ENCODE results near the gene IL11. TPM values are rescaled to one million over a fixed set of nuclear protein-coding genes. Genes with fewer than 3 reads are reported as not detected.

The IL11 gene
- total RNA-seq, 1 experiment from 2014 or later: 1.8 TPM

DNA sequence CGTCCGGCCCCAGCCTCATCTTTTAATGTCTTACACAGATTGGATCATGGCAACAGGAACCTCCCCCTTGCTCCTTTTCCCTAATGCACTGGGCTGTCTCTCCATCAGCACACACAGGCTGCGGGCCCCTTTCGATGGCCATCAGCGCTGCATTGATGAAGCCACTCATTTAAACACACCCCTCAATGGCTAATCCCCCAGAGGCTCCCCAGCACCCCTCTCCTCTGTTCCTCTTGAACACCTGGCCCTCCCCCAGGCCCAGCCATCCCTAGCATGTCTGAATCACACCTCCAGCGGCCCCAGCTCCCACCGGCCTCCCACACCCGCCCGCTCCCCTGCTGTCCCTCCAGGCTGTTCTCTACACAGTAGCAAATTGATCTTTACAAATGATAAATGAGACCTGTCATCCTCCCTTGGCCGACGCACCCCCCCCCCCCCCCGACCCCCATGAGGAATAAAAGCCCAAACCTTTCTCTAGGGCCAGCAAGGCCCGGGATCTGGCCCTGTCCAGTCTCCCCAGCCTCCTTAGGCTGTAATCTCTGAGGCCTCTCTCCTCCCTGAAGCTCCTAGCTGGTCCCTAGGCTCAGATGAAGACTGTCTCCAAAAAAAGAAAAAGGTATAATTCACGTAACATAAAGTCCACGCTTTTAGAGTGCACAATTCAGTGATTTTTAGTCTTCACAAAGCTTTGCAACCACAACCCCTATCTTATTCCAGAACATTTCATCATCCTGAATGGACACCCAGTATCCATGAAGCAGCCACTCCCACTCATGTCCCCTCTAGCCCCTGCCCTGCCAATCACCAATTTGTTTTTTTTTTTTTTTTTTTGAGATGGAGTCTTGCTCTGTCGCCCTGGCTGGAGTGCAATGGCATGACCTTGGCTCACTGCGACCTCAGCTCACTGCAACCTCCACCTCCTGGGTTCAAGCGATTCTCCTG lies 22.8 kb upstream of the IL11 start:
- H3K9me3 Mint-ChIP-seq: no peaks in the 10 kb centered on the region
- peaks cover 48% of the 10 kb centered on the region for H3K4me1 Mint-ChIP-seq
- ChIA-PET POLR2A (interaction anchor here (0.7 to 1.7 kb wide), 8 partner anchors 9 to 1075 kb away, joined by 3 to 9 read pairs (median 4); partner anchors contain the start of genes TMEM238 and UBE2S), CTCF (interaction anchor here (0.7 to 1.4 kb wide), 6 partner anchors 25 to 260 kb away, joined by 3 to 5 read pairs (median 4); partner anchors contain the start of gene TNNT1)
- no peak for DNase-seq (ENCODE audit: low spot score)
- peak overlapping the region; percentile 44 for H3K4me3 Mint-ChIP-seq
- peak; percentile 28 for ATAC-seq
- peaks cover 17% of the 10 kb centered on the region for H3K36me3 Mint-ChIP-seq
- TF ChIP-seq NFE2L1 (CRISPR knock-in tag; IDR thresholded peaks at IDR 0.05): no peak
- TF ChIP-seq ZNF317 (CRISPR knock-in tag; IDR thresholded peaks at IDR 0.05; ENCODE audit: borderline replicate concordance, low read depth): no peak
- TF ChIP-seq, protein P1, sequence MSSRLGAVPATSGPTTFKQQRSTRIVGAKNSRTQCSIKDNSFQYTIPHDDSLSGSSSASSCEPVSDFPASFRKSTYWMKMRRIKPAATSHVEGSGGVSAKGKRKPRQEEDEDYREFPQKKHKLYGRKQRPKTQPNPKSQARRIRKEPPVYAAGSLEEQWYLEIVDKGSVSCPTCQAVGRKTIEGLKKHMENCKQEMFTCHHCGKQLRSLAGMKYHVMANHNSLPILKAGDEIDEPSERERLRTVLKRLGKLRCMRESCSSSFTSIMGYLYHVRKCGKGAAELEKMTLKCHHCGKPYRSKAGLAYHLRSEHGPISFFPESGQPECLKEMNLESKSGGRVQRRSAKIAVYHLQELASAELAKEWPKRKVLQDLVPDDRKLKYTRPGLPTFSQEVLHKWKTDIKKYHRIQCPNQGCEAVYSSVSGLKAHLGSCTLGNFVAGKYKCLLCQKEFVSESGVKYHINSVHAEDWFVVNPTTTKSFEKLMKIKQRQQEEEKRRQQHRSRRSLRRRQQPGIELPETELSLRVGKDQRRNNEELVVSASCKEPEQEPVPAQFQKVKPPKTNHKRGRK (CRISPR knock-in tag; IDR thresholded peaks at IDR 0.05; ENCODE audit: borderline replicate concordance): no peak
- TF ChIP-seq, protein P2, sequence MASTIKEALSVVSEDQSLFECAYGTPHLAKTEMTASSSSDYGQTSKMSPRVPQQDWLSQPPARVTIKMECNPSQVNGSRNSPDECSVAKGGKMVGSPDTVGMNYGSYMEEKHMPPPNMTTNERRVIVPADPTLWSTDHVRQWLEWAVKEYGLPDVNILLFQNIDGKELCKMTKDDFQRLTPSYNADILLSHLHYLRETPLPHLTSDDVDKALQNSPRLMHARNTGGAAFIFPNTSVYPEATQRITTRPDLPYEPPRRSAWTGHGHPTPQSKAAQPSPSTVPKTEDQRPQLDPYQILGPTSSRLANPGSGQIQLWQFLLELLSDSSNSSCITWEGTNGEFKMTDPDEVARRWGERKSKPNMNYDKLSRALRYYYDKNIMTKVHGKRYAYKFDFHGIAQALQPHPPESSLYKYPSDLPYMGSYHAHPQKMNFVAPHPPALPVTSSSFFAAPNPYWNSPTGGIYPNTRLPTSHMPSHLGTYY (CRISPR knock-in tag; IDR thresholded peaks at IDR 0.05): no peak
- TF ChIP-seq KAT7 (CRISPR knock-in tag; IDR thresholded peaks at IDR 0.05; ENCODE audit: borderline replicate concordance): no peak
- no peak for TF ChIP-seq ZNF138 (CRISPR knock-in tag; conservative IDR thresholded peaks at IDR 0.05)
- no peak for TF ChIP-seq ELF4 (CRISPR knock-in tag; IDR thresholded peaks at IDR 0.05; ENCODE audit: low read depth)
- no peak for TF ChIP-seq SP1 (CRISPR knock-in tag; conservative IDR thresholded peaks at IDR 0.05)
- TF ChIP-seq ZNF671 (CRISPR knock-in tag; IDR thresholded peaks at IDR 0.05): no peak
- TF ChIP-seq RELA (CRISPR knock-in tag; IDR thresholded peaks at IDR 0.05; ENCODE audit: borderline replicate concordance): no peak
- no peak for TF ChIP-seq NR2C2 (CRISPR knock-in tag; IDR thresholded peaks at IDR 0.05)
- TF ChIP-seq ZNF416 (CRISPR knock-in tag; IDR thresholded peaks at IDR 0.05): no peak
- TF ChIP-seq EMX1 (CRISPR knock-in tag; IDR thresholded peaks at IDR 0.05): no peak
- H3K27me3 Mint-ChIP-seq (ENCODE audit: low read depth): peaks cover 5% of the 10 kb centered on the region; the same call in 1 of the 2 replicates
- peak overlapping the region; percentile 41; the same call in 1 of the 2 replicates for H3K27ac Mint-ChIP-seq

DNA sequence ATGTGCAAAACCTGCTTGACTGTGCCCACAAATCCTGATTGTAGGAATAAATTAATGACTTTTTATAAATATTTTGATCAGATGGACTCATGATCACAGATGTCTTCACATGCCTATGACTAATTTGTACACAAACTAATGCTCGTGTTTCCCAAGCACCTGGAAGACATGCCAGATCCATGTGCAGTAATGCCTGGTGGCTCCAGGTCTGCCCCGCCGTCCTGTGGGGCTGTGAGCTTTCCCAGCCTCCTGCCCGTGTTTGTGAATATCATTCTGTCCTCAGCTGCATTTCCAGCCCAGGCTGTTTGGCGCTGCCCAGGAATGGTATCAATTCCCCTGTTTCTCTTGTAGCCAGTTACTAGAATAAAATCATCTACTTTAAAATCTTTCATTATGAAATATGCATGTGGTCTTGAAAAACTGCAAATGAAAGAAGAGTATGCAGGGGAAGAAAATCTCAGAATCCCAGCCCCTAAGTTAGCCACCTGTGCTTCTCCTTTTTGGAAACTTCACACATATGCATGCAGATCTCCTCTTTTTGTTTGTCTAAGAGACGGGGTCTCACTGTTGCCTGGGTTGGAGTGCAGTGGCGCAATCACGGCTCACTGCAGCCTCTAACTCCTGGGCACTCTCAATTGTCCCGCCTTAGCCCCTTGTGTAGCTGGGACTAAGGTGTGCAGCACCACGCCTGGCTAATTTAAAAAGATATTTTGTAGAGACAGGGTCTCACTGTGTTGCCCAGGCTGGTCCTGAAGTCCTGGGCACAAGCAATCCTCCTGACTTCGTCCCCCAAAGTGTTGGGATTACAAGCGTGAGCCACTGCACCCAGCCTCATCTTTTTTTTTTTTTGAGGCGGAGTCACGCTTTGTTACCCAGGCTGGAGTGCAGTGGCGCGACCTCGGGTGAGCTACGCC lies 21.7 kb upstream of the IL11 start:
- H3K27me3 Mint-ChIP-seq (ENCODE audit: low read depth): peaks cover 5% of the 10 kb centered on the region; the same call in 1 of the 2 replicates
- CTCF ChIA-PET: interaction anchor here (0.9 to 1.3 kb wide), 4 partner anchors 26 to 243 kb away, joined by 4 to 5 read pairs (median 4); partner anchors contain the start of gene TNNT1

More for the DNA sequence above, 21.7 kb upstream of the IL11 start:
- TF ChIP-seq, protein P3, sequence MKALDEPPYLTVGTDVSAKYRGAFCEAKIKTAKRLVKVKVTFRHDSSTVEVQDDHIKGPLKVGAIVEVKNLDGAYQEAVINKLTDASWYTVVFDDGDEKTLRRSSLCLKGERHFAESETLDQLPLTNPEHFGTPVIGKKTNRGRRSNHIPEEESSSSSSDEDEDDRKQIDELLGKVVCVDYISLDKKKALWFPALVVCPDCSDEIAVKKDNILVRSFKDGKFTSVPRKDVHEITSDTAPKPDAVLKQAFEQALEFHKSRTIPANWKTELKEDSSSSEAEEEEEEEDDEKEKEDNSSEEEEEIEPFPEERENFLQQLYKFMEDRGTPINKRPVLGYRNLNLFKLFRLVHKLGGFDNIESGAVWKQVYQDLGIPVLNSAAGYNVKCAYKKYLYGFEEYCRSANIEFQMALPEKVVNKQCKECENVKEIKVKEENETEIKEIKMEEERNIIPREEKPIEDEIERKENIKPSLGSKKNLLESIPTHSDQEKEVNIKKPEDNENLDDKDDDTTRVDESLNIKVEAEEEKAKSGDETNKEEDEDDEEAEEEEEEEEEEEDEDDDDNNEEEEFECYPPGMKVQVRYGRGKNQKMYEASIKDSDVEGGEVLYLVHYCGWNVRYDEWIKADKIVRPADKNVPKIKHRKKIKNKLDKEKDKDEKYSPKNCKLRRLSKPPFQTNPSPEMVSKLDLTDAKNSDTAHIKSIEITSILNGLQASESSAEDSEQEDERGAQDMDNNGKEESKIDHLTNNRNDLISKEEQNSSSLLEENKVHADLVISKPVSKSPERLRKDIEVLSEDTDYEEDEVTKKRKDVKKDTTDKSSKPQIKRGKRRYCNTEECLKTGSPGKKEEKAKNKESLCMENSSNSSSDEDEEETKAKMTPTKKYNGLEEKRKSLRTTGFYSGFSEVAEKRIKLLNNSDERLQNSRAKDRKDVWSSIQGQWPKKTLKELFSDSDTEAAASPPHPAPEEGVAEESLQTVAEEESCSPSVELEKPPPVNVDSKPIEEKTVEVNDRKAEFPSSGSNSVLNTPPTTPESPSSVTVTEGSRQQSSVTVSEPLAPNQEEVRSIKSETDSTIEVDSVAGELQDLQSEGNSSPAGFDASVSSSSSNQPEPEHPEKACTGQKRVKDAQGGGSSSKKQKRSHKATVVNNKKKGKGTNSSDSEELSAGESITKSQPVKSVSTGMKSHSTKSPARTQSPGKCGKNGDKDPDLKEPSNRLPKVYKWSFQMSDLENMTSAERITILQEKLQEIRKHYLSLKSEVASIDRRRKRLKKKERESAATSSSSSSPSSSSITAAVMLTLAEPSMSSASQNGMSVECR (CRISPR knock-in tag; IDR thresholded peaks at IDR 0.05; ENCODE audit: borderline replicate concordance): no peak
- TF ChIP-seq MXD4 (CRISPR knock-in tag; IDR thresholded peaks at IDR 0.05; ENCODE audit: borderline replicate concordance) (no peak), NFE2L1 (CRISPR knock-in tag; IDR thresholded peaks at IDR 0.05) (no peak), FOXJ3 (CRISPR knock-in tag; IDR thresholded peaks at IDR 0.05; ENCODE audit: borderline replicate concordance) (no peak), ZNF121 (CRISPR knock-in tag; IDR thresholded peaks at IDR 0.05) (peak; percentile 96), SOX15 (CRISPR knock-in tag; IDR thresholded peaks at IDR 0.05) (no peak), FOXK1 (CRISPR knock-in tag; IDR thresholded peaks at IDR 0.05) (no peak)
- TF ChIP-seq, protein P4, sequence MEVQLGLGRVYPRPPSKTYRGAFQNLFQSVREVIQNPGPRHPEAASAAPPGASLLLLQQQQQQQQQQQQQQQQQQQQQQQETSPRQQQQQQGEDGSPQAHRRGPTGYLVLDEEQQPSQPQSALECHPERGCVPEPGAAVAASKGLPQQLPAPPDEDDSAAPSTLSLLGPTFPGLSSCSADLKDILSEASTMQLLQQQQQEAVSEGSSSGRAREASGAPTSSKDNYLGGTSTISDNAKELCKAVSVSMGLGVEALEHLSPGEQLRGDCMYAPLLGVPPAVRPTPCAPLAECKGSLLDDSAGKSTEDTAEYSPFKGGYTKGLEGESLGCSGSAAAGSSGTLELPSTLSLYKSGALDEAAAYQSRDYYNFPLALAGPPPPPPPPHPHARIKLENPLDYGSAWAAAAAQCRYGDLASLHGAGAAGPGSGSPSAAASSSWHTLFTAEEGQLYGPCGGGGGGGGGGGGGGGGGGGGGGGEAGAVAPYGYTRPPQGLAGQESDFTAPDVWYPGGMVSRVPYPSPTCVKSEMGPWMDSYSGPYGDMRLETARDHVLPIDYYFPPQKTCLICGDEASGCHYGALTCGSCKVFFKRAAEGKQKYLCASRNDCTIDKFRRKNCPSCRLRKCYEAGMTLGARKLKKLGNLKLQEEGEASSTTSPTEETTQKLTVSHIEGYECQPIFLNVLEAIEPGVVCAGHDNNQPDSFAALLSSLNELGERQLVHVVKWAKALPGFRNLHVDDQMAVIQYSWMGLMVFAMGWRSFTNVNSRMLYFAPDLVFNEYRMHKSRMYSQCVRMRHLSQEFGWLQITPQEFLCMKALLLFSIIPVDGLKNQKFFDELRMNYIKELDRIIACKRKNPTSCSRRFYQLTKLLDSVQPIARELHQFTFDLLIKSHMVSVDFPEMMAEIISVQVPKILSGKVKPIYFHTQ (CRISPR knock-in tag; IDR thresholded peaks at IDR 0.05): no peak; the same call in 1 of the 2 replicates
- Mint-ChIP-seq H3K36me3 (peaks cover 28% of the 10 kb centered on the region), H3K9me3 (no peaks in the 10 kb centered on the region), H3K4me3 (peak overlapping the region; percentile 44), H3K4me1 (peaks cover 58% of the 10 kb centered on the region), H3K27ac (peak overlapping the region; percentile 51)
- no peak for DNase-seq (ENCODE audit: low spot score)
- POLR2A ChIA-PET: interaction anchor here (0.7 to 2.3 kb wide), 4 partner anchors 8 to 44 kb away, joined by 3 to 9 read pairs (median 6); partner anchors contain the start of genes TMEM238 and UBE2S
- peak; percentile 9 for ATAC-seq

Measured in WTC11 (cell line).